WERI-Rb-1 (cell line): Measurements from ENCODE around the gene LSM7.

Experiments used
- DNase-seq: peaks from one replicate; pipeline ENCODE4 v3.0.0-alpha.2; 2020
- H3K27ac ChIP-seq: fragments of 250-450 bp; sonication (Bioruptor Pico); 2 replicates; pipeline ENCODE4 v1.5.1; 2020; ENCODE audit warnings: mild to moderate bottlenecking, moderate library complexity
- H3K27me3 ChIP-seq: fragments of 250-450 bp; sonication (Bioruptor Pico); 2 replicates; pipeline ENCODE4 v1.5.1; 2021; ENCODE audit warnings: mild to moderate bottlenecking, low read depth, moderate library complexity; ENCODE audit not compliant: insufficient read depth, severe bottlenecking
- H3K36me3 ChIP-seq: fragments of 250-450 bp; sonication (Bioruptor Pico); 2 replicates; pipeline ENCODE4 v1.5.1; 2020; ENCODE audit warnings: mild to moderate bottlenecking, moderate library complexity
- H3K4me3 ChIP-seq: 2 replicates; pipeline ENCODE4 v1.5.1; 2011; ENCODE audit warnings: low read depth, mild to moderate bottlenecking, control low read depth, low read length
- H3K9me3 ChIP-seq: fragments of 250-450 bp; sonication (Bioruptor Pico); 2 replicates; pipeline ENCODE4 v1.5.1; 2021; ENCODE audit warnings: mild to moderate bottlenecking, moderate library complexity; ENCODE audit not compliant: severe bottlenecking
- TF ChIP-seq, protein P1 (sequence below): IDR thresholded peaks from 2 replicates; pipeline ENCODE4 v1.5.1; 2011; ENCODE audit warnings: low read depth, mild to moderate bottlenecking, control low read depth, inconsistent platforms, low read length

The LSM7 gene

DNA sequence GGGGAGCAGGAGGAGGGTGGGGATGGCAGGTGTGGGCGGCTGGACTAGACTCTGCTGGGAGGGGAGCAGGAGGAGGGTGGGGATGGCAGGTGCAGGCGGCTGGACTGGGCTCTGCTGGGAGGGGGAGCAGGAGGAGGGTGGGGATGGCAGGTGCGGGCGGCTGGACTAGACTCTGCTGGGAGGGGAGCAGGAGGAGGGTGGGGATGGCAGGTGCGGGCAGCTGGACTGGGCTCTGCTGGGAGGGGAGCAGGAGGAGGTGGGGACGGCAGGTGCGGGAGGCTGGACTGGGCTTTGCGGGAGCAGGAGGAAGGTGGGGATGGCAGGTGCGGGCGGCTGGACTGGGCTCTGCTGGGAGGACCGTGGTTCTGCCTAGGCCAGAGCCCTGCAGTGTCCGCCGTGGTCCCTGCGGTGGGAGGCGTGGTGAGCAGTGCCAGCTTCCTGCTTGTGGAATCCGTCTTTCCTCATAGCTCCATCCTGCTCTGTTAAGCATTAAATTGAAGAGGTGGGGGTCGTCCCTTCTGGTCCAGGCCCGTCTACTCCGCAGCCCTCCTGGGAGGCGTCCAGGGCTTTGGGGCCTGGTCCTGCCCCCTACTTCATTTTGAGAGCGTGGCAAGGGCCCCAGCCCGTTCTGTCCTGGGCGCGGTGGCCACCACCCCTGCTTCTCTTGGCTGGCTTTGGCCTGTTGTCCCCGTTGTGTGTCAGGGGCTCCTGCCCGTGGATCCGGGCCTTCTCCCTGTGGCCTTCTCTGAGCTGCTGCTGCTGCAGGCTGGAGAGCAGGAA is 4.8 kb upstream of the LSM7 start:
- no peaks in the 10 kb centered on the region for H3K9me3 ChIP-seq
- DNase-seq = peak; percentile 52
- TF ChIP-seq, protein P1, sequence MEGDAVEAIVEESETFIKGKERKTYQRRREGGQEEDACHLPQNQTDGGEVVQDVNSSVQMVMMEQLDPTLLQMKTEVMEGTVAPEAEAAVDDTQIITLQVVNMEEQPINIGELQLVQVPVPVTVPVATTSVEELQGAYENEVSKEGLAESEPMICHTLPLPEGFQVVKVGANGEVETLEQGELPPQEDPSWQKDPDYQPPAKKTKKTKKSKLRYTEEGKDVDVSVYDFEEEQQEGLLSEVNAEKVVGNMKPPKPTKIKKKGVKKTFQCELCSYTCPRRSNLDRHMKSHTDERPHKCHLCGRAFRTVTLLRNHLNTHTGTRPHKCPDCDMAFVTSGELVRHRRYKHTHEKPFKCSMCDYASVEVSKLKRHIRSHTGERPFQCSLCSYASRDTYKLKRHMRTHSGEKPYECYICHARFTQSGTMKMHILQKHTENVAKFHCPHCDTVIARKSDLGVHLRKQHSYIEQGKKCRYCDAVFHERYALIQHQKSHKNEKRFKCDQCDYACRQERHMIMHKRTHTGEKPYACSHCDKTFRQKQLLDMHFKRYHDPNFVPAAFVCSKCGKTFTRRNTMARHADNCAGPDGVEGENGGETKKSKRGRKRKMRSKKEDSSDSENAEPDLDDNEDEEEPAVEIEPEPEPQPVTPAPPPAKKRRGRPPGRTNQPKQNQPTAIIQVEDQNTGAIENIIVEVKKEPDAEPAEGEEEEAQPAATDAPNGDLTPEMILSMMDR = no peak

DNA sequence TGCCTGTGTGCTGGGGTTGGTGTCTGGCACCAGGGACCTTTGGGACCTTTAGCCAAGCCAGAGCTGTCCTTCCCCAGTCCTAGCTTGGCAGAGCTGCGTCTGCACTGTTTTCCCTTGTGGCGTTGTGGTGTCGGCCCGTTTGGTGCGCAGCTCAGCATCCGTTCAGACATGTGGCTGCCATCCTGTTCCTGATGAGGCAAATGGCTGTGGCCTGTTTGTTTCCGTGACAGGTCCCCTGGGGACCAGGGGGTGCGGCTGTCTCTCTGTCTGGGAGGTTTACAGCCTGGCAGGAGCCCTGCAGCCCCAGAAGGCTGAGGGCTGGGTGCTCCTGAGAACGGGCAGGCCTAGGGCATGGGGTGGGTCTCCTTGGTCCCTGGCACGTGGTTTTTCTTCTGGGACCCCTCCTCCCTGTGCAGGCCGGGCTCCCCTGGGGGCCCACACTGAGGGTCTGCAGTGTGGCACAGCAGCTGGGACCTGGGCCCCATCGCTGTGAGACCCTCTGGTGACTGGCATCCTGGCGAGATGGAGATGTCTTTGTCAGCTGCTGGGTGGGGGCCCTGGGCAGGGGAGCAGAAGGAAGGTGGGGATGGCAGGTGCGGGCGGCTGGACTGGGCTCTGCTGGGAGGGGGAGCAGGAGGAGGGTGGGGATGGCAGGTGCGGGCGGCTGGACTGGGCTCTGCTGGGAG is 4.1 kb upstream of the LSM7 start:
- H3K27ac ChIP-seq = peak overlapping the region; percentile 31; the same call in 1 of the 2 replicates
- H3K4me3 ChIP-seq = no peak overlapping the region
- H3K27me3 ChIP-seq = no peaks in the 10 kb centered on the region
- TF ChIP-seq, protein P1 = no peak
- DNase-seq = no peak
- H3K36me3 ChIP-seq = peaks cover 19% of the 10 kb centered on the region
- H3K9me3 ChIP-seq = no peaks in the 10 kb centered on the region

More for the DNA sequence above, 4.8 kb upstream of the LSM7 start:
- peak overlapping the region; percentile 39 for H3K27ac ChIP-seq
- H3K36me3 ChIP-seq = peaks cover 21% of the 10 kb centered on the region
- no peaks in the 10 kb centered on the region for H3K27me3 ChIP-seq
- H3K4me3 ChIP-seq = no peak overlapping the region

DNA sequence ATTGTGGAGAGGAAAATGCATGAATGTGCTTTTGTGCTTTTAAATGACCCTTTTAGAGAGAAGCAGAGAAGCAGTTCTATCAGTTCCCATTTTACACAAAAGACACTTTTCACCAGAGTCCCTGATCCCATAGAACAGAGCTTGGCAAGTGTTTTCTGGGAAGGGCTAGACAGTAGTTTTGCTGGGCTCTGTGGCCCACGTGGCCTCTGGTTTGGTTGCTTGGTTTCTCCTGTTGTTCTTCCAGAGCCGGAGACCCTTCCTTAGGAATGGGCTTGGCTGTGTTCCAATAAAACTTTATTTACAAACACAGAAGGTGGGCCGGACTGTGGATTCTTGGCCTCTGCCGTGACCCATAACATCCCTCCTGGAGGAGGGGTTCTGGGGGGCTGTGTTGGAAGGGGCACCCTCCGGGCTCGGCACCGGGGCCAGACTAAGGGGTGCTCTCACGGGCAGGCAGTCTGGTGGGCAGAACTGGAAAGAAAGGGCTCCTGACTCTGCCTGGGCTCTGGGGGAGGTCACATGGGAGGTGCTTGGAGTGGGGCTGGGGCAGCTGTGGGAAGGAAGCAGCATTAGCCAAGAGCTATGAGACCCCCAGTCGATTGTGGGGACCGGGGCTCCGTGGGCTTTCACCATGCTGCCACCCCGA is 3.3 kb upstream of the LSM7 start:
- no peaks in the 10 kb centered on the region for H3K27me3 ChIP-seq
- no peak overlapping the region for H3K27ac ChIP-seq
- no peaks in the 10 kb centered on the region for H3K9me3 ChIP-seq
- no peak for DNase-seq
- TF ChIP-seq, protein P1 = no peak
- peaks cover 21% of the 10 kb centered on the region for H3K36me3 ChIP-seq
- H3K4me3 ChIP-seq = no peak overlapping the region

DNA sequence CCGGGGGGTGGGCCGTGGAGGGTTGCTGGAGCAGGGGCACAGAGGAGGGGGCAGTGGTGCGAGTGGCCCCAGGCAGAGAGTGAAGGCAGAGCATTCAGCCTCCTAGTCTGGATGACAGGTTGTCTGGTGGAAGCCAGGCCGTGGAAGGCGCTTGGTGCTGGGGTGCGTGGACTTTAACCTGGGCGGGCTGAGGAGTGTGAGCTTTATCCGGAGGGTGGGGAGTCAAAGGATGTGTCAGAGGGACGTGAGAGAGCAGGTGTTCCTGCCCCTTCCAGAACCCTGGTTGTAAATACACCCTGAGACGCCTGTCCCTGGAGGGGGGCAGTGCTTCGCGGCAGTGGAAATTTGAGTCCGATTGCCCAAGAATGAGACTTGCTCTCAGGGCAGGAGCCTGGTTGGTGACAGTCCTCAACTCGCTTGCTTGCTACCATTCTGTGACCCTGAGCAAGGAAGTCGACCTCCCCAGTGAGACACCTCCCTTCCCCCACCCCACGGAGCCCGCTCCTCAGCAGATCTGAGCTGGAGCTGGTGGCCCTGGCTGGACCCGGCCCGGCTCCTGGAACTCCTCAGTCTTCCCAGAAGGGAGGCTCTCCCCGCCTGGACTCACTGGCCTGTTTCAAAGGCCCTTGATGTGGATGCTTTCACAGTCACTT is 2.4 kb upstream of the LSM7 start:
- Histone ChIP-seq H3K27me3 (no peaks in the 10 kb centered on the region), H3K36me3 (peaks cover 25% of the 10 kb centered on the region), H3K27ac (no peak overlapping the region)

DNA sequence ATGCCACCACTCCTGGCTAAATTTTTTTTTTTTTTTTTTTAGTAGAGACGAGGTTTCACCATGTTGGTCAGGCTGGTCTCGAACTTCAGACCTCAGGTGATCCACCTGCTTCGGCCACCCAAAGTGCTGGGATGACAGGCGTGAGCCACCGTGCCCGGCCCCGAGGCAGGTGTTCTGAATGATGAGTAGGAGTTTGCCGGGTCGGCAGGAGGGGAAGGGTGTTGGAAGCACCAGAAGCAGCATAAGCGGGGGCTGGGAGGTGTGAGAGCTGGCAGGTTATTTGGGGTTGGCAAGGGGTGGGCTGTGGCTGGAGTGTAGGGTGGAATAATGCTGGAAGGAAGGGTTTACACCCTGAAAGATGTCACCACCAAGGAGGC is 1.9 kb upstream of the LSM7 start:
- Histone ChIP-seq H3K27me3 (no peaks in the 10 kb centered on the region), H3K9me3 (no peaks in the 10 kb centered on the region), H3K36me3 (peaks cover 28% of the 10 kb centered on the region), H3K27ac (no peak overlapping the region), H3K4me3 (no peak overlapping the region)
- TF ChIP-seq, protein P1 = no peak
- DNase-seq = no peak

More for the DNA sequence above, 2.4 kb upstream of the LSM7 start:
- H3K4me3 ChIP-seq = no peak overlapping the region
- no peak for DNase-seq
- no peaks in the 10 kb centered on the region for H3K9me3 ChIP-seq
- TF ChIP-seq, protein P1 = no peak
